GM23338 (cell line): ENCODE results near the gene QSOX1. TPM values are rescaled to one million over a fixed set of nuclear protein-coding genes. Genes with fewer than 3 reads are reported as not detected.
"Not testable (repeated sequence)": the region's sequence is repeated elsewhere in the genome, so short reads cannot be mapped to it uniquely, and the experiment has no call there.

Source experiments
- ATAC-seq: fragments of 200-7000 bp; cut with Tn5 transposase; 3 replicates; pipeline ENCODE4 v1.9.1; 2020
- DNase-seq: peaks from one replicate; pipeline ENCODE4 v3.0.0-alpha.2; 2015; ENCODE audit warnings: low spot score
- H2AFZ ChIP-seq: fragments of 200-600 bp; sonication (generic); 2 replicates; pipeline ENCODE4 v1.8.0; 2016; ENCODE audit warnings: antibody characterized with exemption, mild to moderate bottlenecking, moderate library complexity
- H3F3A ChIP-seq: fragments of 200-600 bp; sonication (generic); replicated peaks from 2 replicates; pipeline ENCODE4 v1.8.0; 2017; ENCODE audit warnings: antibody characterized with exemption, mixed run types, low read depth
- H3K27ac ChIP-seq: fragments of 200-600 bp; sonication (generic); 2 replicates; pipeline ENCODE4 v1.6.1; 2016; ENCODE audit warnings: low read depth
- H3K27me3 ChIP-seq: fragments of 200-600 bp; sonication (generic); 2 replicates; pipeline ENCODE4 v1.8.0; 2016; ENCODE audit warnings: mild to moderate bottlenecking, mixed run types, moderate library complexity; ENCODE audit not compliant: insufficient read depth
- H3K36me3 ChIP-seq: fragments of 200-600 bp; sonication (generic); 2 replicates; pipeline ENCODE4 v1.8.0; 2016; ENCODE audit warnings: mild to moderate bottlenecking; ENCODE audit not compliant: insufficient read depth
- H3K4me1 ChIP-seq: fragments of 200-600 bp; sonication (generic); 2 replicates; pipeline ENCODE4 v1.8.0; 2016; ENCODE audit warnings: mild to moderate bottlenecking, moderate library complexity; ENCODE audit not compliant: insufficient read depth
- H3K4me2 ChIP-seq: fragments of 200-600 bp; sonication (generic); 2 replicates; pipeline ENCODE4 v1.7.1; 2017; ENCODE audit warnings: mixed run types
- H3K4me3 ChIP-seq: fragments of 200-600 bp; sonication (generic); 2 replicates; pipeline ENCODE4 v1.6.1; 2016; ENCODE audit warnings: mixed run types
- H3K79me2 ChIP-seq: fragments of 200-600 bp; sonication (generic); replicated peaks from 2 replicates; pipeline ENCODE4 v1.8.0; 2017; ENCODE audit warnings: mild to moderate bottlenecking; ENCODE audit not compliant: insufficient read depth
- H3K9me2 ChIP-seq: fragments of 200-600 bp; sonication (generic); 2 replicates; pipeline ENCODE4 v1.8.0; 2017; ENCODE audit not compliant: insufficient read depth
- H4K20me1 ChIP-seq: fragments of 200-600 bp; sonication (generic); replicated peaks from 2 replicates; pipeline ENCODE4 v1.8.0; 2017; ENCODE audit warnings: mild to moderate bottlenecking; ENCODE audit not compliant: insufficient read depth
- H3K27ac Mint-ChIP-seq: 2 replicates; pipeline ENCODE4 v1.8.0; 2020; ENCODE audit warnings: inconsistent platforms, mild to moderate bottlenecking, moderate library complexity, mixed read lengths
- H3K27me3 Mint-ChIP-seq: 3 replicates; pipeline ENCODE4 v1.8.0; 2022; ENCODE audit warnings: low read depth, mild to moderate bottlenecking, moderate library complexity, mixed read lengths, inconsistent platforms; ENCODE audit not compliant: insufficient read depth, poor library complexity
- H3K36me3 Mint-ChIP-seq: 3 replicates; pipeline ENCODE4 v1.8.0; 2021; ENCODE audit warnings: low read depth, mild to moderate bottlenecking, inconsistent platforms, moderate library complexity, mixed read lengths
- H3K4me1 Mint-ChIP-seq: 3 replicates; pipeline ENCODE4 v1.8.0; 2020; ENCODE audit warnings: mild to moderate bottlenecking, inconsistent platforms, mixed read lengths
- H3K4me3 Mint-ChIP-seq: 3 replicates; pipeline ENCODE4 v1.8.0; 2021; ENCODE audit warnings: moderate library complexity, mild to moderate bottlenecking, inconsistent platforms, mixed read lengths
- H3K9me3 Mint-ChIP-seq: 3 replicates; pipeline ENCODE4 v1.8.0; 2020; ENCODE audit warnings: moderate library complexity, mild to moderate bottlenecking, inconsistent platforms, mixed read lengths
- CREB1 ChIP-seq: fragments of 250-450 bp; sonication (Bioruptor Pico); IDR thresholded peaks from 2 replicates; pipeline ENCODE4 v1.5.0; 2020; ENCODE audit warnings: low read depth, mild to moderate bottlenecking, moderate library complexity
- EZH2 ChIP-seq: fragments of 200-600 bp; sonication (generic); IDR thresholded peaks from one replicate; pipeline ENCODE4 v1.8.0; 2017; ENCODE audit warnings: antibody characterized with exemption, mild to moderate bottlenecking, low read depth; ENCODE audit not compliant: unreplicated experiment
- EZH2phosphoT487 ChIP-seq: fragments of 200-600 bp; sonication (generic); IDR thresholded peaks from one replicate; pipeline ENCODE4 v1.8.1; 2018; ENCODE audit warnings: antibody characterized with exemption; ENCODE audit not compliant: unreplicated experiment
- NANOG ChIP-seq: IDR thresholded peaks from 2 replicates; pipeline ENCODE4 v1.6.1; 2016; ENCODE audit warnings: antibody characterized with exemption, borderline replicate concordance
- POLR2AphosphoS5 ChIP-seq: IDR thresholded peaks from 2 replicates; pipeline ENCODE4 v1.6.1; 2016; ENCODE audit warnings: antibody characterized with exemption, low read depth
- ZNF114 ChIP-seq: fragments of 250-450 bp; sonication (Bioruptor Pico); IDR thresholded peaks from 2 replicates; pipeline ENCODE4 v1.5.0; 2020; ENCODE audit warnings: mild to moderate bottlenecking, moderate library complexity
- ZNF331 ChIP-seq: fragments of 250-450 bp; sonication (Bioruptor Pico); IDR thresholded peaks from 2 replicates; pipeline ENCODE4 v1.5.0; 2020; ENCODE audit warnings: low read depth, mild to moderate bottlenecking, moderate library complexity
- polyA plus RNA-seq: library from polyadenylated mRNA; unstranded; fragments of >200 nt; fragmentation: Nextera tagmentation; extraction: Ambion mirVana; gene quantifications from 2 replicates; pipeline ENCODE4 v1.2.1, GENCODE V29; 2016
- total RNA-seq: library from RNA; depleted of rRNA; stranded (reverse); fragments of >200 nt; shearing (Covaris generic); gene quantifications from 2 replicates; pipeline ENCODE4 v1.2.3, GENCODE V29; 2014
- TF ChIP-seq, protein P1 (sequence below), 2 experiments: fragments of 200-600 bp in 1 of 2; sonication (generic) in 1 of 2; conservative IDR thresholded peaks; 2 replicates each; pipeline versions ENCODE4 v1.5.1 to v1.6.1; 2016 to 2017; ENCODE audit warnings: antibody characterized with exemption in 2 of 2, low read depth in 2 of 2, mild to moderate bottlenecking in 2 of 2, moderate library complexity in 1 of 2
- TF ChIP-seq, protein P2 (sequence below): IDR thresholded peaks from 2 replicates; pipeline ENCODE4 v1.6.1; 2016; ENCODE audit warnings: antibody characterized with exemption

QSOX1 gene
- total and polyA plus RNA-seq, 2 experiments from 2014 or later = 47.8 to 119 TPM

DNA sequence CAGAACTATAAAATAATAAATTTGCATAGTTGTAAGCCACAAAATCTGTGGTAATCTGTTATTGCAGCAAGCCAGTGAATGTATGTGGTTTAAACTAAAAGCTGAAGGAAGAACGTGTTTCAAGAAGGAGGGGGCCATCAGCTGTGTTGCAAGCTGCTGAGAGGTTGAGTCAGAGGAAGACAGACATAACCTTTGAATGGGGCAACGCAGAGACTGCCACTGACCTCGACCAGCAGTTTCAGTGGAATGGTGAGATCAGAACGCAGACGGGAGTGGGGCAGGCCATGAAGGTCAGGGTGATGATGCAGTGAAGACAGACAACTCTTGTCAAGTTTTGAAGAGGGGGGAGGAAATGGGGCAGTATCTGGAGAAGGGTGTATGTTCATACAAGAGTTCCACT lies 23.2 kb upstream of the QSOX1 start (continued):
- TF ChIP-seq, protein P1, sequence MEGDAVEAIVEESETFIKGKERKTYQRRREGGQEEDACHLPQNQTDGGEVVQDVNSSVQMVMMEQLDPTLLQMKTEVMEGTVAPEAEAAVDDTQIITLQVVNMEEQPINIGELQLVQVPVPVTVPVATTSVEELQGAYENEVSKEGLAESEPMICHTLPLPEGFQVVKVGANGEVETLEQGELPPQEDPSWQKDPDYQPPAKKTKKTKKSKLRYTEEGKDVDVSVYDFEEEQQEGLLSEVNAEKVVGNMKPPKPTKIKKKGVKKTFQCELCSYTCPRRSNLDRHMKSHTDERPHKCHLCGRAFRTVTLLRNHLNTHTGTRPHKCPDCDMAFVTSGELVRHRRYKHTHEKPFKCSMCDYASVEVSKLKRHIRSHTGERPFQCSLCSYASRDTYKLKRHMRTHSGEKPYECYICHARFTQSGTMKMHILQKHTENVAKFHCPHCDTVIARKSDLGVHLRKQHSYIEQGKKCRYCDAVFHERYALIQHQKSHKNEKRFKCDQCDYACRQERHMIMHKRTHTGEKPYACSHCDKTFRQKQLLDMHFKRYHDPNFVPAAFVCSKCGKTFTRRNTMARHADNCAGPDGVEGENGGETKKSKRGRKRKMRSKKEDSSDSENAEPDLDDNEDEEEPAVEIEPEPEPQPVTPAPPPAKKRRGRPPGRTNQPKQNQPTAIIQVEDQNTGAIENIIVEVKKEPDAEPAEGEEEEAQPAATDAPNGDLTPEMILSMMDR (conservative IDR thresholded peaks at IDR 0.05; ENCODE audit: low read depth in 2 of 2) = no peak
- TF ChIP-seq ZNF331 (CRISPR knock-in tag) (no peak), NANOG (no peak)

DNA sequence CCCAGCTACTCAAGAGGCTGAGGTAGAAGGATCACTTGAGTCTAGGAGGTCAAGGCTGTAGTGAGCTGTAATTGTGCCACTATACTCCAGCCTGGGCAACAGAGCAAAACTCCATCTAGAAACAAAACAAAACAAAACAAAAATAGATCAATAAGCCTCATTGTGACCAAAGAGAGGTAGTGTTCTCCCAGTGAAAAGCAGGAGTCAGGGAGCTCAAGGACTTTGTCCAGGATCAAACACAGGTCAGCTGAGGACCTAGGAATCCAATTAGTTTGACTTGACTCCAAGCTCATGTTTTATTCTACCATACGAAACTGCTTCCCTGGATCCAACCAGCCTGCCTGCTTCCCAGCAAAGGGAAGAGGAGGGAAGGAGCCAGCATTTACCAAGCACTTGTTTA lies 21.5 kb upstream of the QSOX1 start:
- no peaks in the 10 kb centered on the region for H3K36me3 ChIP-seq
- H3K36me3 Mint-ChIP-seq = no peaks in the 10 kb centered on the region
- peaks cover 7% of the 10 kb centered on the region for H3K4me1 Mint-ChIP-seq
- H3K79me2 ChIP-seq = no peaks in the 10 kb centered on the region
- no peaks in the 10 kb centered on the region for H4K20me1 ChIP-seq
- no peaks in the 10 kb centered on the region for H3K4me1 ChIP-seq
- H3K4me3 Mint-ChIP-seq = no peak overlapping the region
- H3K4me2 ChIP-seq = no peak overlapping the region
- no peak overlapping the region for H3K27ac Mint-ChIP-seq
- H3F3A ChIP-seq = no peaks in the 10 kb centered on the region
- no peaks in the 10 kb centered on the region for H3K9me2 ChIP-seq
- H3K9me3 Mint-ChIP-seq = no peaks in the 10 kb centered on the region; the same call in 2 of the 3 replicates
- H3K27me3 ChIP-seq = no peaks in the 10 kb centered on the region
- ATAC-seq = no peak
- H3K27me3 Mint-ChIP-seq = no peaks in the 10 kb centered on the region
- no peak for DNase-seq
- H2AFZ ChIP-seq = peak overlapping the region; percentile 23
- no peak for TF ChIP-seq ZNF114
- no peak for TF ChIP-seq EZH2
- H3K4me3 ChIP-seq = no peak overlapping the region
- no peak overlapping the region for H3K27ac ChIP-seq

DNA sequence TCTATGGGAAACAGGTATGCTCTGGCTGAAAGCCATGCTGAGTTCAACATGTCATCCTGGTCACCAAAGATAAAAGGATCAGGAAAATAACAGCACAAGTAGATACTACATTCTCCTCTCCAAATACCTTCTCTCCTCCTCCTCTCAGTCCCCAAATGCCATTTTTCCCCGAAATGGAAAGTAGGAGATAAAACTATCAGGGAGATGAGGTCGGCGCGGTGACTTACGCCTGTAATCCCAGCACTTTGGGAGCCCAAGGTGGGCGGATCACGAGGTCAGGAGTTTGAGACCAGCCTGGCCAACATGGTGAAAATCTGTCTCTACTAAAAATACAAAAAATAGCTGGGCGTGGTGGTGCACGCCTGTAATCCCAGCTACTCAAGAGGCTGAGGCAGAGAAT lies 21.0 kb upstream of the QSOX1 start:
- not testable (repeated sequence) for H3K27ac ChIP-seq, H4K20me1 ChIP-seq, H3K4me3 Mint-ChIP-seq, H3K27me3 Mint-ChIP-seq, H3K27ac Mint-ChIP-seq, H3K4me1 ChIP-seq, H3K9me2 ChIP-seq, H3K4me2 ChIP-seq, H3K36me3 ChIP-seq, H3K36me3 Mint-ChIP-seq, DNase-seq, ATAC-seq, H3K9me3 Mint-ChIP-seq, H3K79me2 ChIP-seq, H3K27me3 ChIP-seq, H3K4me3 ChIP-seq, H3F3A ChIP-seq, H3K4me1 Mint-ChIP-seq
- H2AFZ ChIP-seq = peak overlapping the region; percentile 23

DNA sequence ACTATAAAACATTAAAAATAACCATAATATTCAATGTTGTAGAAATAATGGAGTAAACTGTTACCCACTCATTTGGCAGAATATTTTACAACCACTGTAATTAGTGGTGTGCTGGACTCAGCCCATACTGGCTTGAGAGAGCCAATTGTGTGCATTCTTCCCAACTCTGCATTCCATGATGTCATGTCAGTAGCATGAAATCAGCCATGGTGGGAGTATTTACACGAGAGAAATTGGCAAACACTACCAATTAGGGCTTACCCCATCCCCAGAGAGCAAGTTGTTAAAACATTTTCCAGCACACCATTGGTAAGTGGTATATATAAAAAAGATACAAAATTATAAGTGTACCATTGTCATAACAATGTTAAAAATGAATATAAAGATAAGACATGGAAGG lies 19.1 kb upstream of the QSOX1 start:
- no peak overlapping the region for H3K27ac Mint-ChIP-seq
- no peaks in the 10 kb centered on the region for H3K27me3 Mint-ChIP-seq
- TF ChIP-seq, protein P1 (conservative IDR thresholded peaks at IDR 0.05; ENCODE audit: low read depth in 2 of 2) = no peak
- TF ChIP-seq CREB1 = no peak
- TF ChIP-seq NANOG = no peak
- TF ChIP-seq EZH2phosphoT487 = no peak
- TF ChIP-seq, protein P2, sequence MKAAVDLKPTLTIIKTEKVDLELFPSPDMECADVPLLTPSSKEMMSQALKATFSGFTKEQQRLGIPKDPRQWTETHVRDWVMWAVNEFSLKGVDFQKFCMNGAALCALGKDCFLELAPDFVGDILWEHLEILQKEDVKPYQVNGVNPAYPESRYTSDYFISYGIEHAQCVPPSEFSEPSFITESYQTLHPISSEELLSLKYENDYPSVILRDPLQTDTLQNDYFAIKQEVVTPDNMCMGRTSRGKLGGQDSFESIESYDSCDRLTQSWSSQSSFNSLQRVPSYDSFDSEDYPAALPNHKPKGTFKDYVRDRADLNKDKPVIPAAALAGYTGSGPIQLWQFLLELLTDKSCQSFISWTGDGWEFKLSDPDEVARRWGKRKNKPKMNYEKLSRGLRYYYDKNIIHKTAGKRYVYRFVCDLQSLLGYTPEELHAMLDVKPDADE = no peak
- TF ChIP-seq POLR2AphosphoS5 = no peak

More for the DNA sequence above, 19.1 kb upstream of the QSOX1 start:
- Histone ChIP-seq H3K36me3 (no peaks in the 10 kb centered on the region), H4K20me1 (no peaks in the 10 kb centered on the region), H3K4me1 (no peaks in the 10 kb centered on the region), H3K4me2 (no peak overlapping the region), H3K9me2 (no peaks in the 10 kb centered on the region), H2AFZ (no peak overlapping the region), H3K79me2 (no peaks in the 10 kb centered on the region), H3K27me3 (no peaks in the 10 kb centered on the region), H3K4me3 (no peak overlapping the region), H3F3A (no peaks in the 10 kb centered on the region), H3K27ac (no peak overlapping the region)
- H3K4me1 Mint-ChIP-seq = no peaks in the 10 kb centered on the region
- no peaks in the 10 kb centered on the region; the same call in 2 of the 3 replicates for H3K9me3 Mint-ChIP-seq
- no peak for DNase-seq
- no peaks in the 10 kb centered on the region for H3K36me3 Mint-ChIP-seq
- no peak overlapping the region for H3K4me3 Mint-ChIP-seq
- ATAC-seq = no peak
